Sciatic nerve (tissue), 2 donors: Measurements from ENCODE around the gene DLST. TPM values are rescaled to one million over a fixed set of nuclear protein-coding genes. Genes with fewer than 3 reads are reported as not detected.
"Not testable (repeated sequence)": the region's sequence is repeated elsewhere in the genome, so short reads cannot be mapped to it uniquely, and the experiment has no call there.

Experiments used
- ATAC-seq: fragments of 200-7000 bp; cut with Tn5 transposase; one replicate; pipeline ENCODE4 v1.9.1; 2020; ENCODE audit warnings: mild to moderate bottlenecking, moderate library complexity
- DNase-seq: peaks from one replicate; pipeline ENCODE4 v3.0.0-alpha.2; 2020; ENCODE audit warnings: low spot score
- intact Hi-C: fragments of 100-400 bp; cut with DNase I; formaldehyde crosslinking; loops from one replicate; pipeline ENCODE4 v1.14.2; 2022
- total RNA-seq: library from RNA; stranded (reverse); fragmentation: NEBNext Ultra II Directional; extraction: Animal tissue kit (Norgen Biotek cat#: 25700); gene quantifications from one replicate; pipeline ENCODE4 v1.2.1, GENCODE V29; 2021
- donor health status: DM: no; HTN: no; CAD: no.
- donor health status: DM: no; HTN: no; CAD: no.

The DLST gene
- total RNA-seq, 1 donor from 2014 or later = 79.6 TPM

DNA sequence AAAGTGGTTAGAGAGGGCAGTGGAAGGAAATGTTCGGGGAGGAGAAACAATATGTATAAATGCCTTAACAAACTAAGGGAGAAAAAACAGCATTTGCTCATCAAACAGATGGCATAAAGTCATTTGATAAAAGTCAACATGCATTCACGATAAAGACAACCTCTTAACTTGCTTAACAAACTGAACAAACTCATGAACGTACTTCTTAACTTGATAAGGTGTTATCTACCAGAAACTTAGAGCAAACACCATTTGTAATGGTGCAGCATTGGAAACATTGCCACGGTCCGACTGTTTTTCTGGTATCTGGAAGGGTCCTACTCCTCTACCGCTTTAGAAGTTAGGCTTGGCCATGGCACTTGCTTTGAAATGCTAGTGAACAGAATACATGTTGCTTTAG lies 45.5 kb downstream of the DLST start:
- DNase-seq (no peak), ATAC-seq (no peak)
- intact Hi-C loops = no loop called here

DNA sequence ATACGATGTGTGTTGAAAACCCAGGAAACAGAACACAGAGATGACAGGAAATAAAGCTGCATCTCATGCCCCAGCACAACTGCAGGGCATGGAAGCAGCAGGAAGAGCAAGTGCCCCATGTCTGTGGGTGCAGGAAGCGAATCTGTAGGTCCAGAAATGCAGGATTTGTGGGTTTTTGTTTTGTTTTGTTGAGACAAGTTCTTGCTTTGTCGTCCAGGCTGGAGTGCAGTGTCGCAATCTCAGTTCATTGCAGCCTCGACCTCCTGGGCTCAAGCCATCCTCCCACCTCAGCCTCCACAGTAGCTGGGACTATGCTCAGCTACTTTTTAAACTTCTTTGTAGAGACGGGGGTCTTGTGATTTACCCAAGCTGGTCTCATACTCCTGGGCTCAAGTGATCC lies 47.5 kb downstream of the DLST start:
- no peak for DNase-seq
- no peak for ATAC-seq

DNA sequence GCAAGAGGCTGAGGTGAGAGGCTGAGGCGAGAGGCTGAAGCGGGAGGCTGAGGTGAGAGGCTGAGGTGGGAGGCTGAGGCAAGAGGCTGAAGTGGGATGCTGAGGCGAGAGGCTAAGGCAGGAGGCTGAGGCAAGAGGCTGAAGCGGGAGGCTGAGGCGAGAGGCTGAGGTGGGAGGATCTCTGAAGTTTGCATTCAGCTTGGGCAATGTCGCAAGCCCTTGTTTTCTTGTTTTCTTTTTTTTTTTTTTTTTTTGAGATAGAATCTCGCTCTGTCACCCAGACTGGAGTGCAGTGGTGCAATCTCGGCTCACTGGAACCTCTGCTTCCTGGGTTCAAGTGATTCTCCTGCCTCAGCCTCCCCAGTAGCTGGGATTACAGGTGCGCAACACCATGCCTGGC lies 50.0 kb downstream of the DLST start:
- ATAC-seq, intact Hi-C loops, DNase-seq: not testable (repeated sequence)

More for the DNA sequence above, 47.5 kb downstream of the DLST start:
- intact Hi-C loops = no loop called here

- intact Hi-C loops = no loop called here
- ATAC-seq = peak; percentile 95
- no peak for DNase-seq
Observed at GRCh38 chr14:74932401-74932901, 50.7 kb downstream of the DLST start.

DNA sequence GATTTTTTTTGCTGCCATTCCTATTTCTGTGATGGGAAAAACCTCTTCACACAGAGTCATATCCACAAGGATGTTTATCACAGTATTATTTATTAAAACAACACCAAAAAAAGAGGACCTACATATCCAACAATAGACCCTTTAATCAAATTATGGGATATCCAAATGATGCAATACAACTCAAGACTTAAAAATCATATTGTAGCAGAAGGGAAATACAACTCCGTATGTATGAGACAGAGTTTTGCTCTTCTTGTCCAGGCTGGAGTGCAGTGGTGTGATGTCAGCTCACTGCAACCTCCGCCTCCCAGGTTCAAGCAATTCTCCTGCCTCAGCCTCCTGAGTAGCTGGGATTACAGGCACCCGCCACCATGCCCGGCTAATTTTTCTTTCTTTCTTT lies 51.2 kb downstream of the DLST start:
- DNase-seq = not testable (repeated sequence)

DNA sequence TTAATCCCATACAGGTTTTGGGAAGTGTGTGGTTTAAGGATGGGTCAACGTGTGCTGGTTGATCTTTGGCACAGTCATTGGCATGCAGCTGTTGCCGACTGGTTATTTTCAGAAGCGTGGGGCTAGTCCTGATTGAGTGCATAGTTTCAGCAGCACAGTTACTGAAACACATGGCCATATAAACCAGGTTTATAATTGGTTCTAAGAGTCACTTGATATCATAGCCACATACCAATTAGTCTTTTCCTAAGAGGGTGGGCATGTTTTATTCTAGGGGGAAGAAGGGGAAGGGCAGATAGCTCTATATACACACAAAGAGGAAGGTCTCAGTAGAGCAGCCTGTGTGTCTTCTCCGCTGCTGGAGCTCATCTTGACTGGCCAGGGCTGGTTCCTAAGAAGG lies 52.3 kb downstream of the DLST start:
- ATAC-seq (no peak), DNase-seq (no peak)
- intact Hi-C loops = no loop called here

More for the DNA sequence above, 51.2 kb downstream of the DLST start:
- ATAC-seq = peak; percentile 29
- intact Hi-C loops = not testable (repeated sequence)

DNA sequence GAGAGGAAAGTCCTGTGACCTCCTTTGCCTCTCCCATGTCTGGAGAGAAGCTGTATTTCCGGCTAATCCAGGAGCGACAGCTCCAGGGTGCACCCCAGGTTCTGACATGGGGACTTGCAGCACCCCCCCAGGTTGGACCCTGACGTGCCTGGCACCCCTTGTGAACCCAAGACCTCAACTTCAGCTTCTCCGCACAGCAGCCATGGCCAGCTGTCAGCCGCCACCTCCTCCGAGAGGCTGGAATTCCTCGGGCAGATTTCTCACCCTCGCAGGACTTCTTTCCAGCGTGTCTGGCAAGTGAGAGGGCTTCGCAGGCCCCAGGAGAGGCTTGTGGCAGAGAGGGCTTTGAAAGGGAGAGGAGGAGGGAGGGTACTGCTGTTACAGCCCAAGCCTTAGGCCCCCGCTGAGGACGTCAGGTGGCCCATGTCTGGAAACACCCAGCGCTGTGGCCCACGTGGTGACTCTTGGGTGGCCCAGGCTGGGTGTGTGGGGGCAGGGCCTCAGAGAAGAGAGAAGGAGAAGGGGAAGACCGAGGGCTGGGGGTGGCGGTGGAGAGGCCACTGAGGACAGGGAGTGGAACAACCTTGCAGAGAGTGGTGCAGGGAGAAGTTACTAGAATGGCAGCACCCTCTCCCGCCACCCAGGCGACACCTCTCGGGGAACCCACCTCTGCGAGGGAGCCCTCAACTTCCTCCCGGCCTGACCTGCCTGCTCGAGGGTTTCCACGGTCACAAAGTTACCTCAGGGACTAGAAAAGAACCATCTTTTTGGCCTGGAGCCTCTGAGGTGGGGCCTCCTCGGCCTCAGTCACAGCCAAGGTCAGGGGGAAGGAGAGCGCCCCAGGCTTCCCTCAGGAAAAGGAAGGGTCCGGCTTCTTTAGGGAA lies 53.0 kb downstream of the DLST start:
- ATAC-seq = peak; percentile 76
- intact Hi-C loops = no loop called here
- DNase-seq = no peak

DNA sequence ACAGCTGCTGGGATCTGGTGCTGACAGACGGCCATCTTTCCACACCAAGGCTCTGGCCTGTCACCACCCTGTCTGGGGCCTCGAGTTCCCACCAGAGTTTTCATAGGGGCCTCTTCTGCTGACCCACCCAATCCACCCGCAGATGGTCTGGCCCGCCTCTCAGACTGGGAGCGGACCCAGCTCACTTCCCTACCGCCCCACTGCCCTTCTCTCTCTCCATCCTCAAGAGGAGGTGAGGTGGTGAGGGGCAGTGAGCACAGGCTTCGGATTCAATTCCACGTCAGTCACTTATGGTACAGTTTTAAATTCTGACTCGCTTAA lies 53.6 kb downstream of the DLST start:
- DNase-seq (no peak), ATAC-seq (no peak)
- intact Hi-C loops = no loop called here

- no peak for DNase-seq
- ATAC-seq = no peak
- intact Hi-C loops = no loop called here
Observed at GRCh38 chr14:74936151-74936550, 54.4 kb downstream of the DLST start.

- intact Hi-C loops = no loop called here
- DNase-seq = no peak
- ATAC-seq = no peak
Observed at GRCh38 chr14:74936731-74937130, 55.0 kb downstream of the DLST start.

- ATAC-seq (no peak), DNase-seq (no peak)
- intact Hi-C loops = no loop called here
Observed at GRCh38 chr14:74937171-74937570, 55.5 kb downstream of the DLST start.

DNA sequence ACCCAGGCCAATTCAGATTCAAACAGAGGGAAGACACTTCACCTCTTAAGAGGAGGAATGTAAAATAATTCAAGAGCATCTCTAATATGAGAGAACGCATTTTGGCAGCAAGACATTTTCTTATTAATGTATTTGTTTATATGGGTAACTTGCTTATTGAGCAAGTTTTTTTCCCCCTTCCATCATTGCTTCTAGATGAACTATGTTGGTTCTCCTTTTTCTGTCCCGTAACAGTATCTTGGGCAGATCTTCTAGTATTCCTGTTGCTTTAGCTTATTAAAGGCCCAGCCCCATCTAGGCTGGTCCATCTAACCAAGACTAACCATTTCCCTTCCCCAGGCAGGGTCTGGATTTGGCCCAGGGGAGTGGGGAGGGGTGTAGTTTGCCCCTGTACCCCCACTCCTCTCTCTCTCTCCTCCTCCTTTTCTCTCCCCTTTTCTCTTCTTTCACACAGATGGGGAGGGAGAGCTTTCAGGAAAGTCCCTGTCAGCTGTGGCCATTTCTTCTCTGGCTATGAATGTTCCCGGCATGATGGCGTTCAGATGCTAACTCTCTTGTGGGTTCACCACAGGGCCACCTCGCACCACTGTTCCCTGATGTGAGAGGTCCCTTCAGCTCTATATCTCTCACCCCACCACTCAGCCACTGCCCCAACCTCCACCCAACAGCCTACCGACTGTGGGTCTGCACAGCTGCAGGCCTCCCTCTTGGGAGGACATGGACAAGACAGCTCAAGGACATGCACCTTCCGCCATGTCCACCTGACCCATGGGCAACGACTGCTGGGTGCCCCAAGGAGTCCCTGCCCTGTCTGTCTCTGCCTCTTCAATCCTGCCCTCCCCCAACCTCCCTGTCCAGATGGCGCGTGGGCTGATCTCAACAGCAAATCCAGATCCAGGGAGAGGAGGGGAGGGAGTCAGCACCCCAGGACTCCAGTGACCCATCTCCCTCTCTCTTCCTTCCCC lies 57.1 kb downstream of the DLST start:
- DNase-seq (no peak), ATAC-seq (no peak)
- intact Hi-C loops = no loop called here

DNA sequence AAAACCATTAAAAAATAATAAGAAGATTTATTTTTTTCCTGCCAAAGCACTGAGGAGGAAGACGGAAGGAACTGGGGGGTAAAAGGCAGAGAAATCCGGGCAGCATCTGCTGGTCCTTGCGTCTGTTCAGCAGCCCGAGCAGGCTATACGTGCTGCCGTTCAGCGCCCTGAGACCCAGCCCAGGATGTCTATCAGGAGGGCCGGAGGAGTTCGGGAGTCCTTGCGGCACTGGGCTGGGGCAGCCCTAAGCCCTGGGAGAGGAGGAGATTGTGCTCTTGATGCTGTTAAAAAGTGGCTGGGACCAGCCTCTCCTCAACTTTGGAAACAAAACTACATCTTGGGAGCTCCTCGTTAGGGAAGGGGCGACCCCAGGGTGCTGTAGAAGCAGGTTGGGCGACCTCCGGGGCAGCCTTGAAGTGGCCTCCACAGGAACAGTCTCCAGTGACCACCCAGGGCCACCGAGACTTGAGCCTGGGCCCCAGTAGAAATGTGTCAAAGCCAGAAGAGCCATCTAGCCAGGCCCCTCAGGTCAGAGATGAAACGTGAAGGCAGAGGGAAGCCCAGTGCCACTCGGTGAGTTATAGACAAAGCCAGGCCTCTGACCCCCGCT lies 59.3 kb downstream of the DLST start:
- no peak for DNase-seq
- no peak for ATAC-seq
- intact Hi-C loops = loop anchor here (10.0 kb wide), 1 partner anchor 144 kb away; no protein-coding TSS in a partner anchor

DNA sequence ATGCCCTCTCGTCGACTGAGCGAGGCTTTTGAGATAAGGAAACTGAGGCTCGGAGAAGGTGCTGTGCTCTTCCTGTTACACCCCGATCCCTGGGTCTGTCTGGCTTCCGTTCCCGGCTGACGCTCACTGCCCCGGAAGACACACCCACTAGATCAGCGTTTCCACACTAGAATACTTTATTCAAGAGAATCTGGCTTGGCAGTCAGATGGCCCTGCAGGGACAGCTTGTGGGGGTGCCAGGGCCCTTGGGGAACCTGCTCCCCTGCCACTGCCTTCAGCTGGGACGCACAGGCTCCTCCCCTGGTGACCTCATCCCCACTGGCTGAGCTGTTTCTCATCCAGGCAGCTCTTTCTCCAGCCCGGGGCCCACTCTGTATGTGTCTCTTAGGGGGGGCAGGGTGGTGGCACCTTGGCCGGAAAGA lies 60.0 kb downstream of the DLST start:
- intact Hi-C loops = loop anchor here (10.0 kb wide), 1 partner anchor 143 kb away; no protein-coding TSS in a partner anchor
- DNase-seq = no peak
- ATAC-seq = peak; percentile 19

DNA sequence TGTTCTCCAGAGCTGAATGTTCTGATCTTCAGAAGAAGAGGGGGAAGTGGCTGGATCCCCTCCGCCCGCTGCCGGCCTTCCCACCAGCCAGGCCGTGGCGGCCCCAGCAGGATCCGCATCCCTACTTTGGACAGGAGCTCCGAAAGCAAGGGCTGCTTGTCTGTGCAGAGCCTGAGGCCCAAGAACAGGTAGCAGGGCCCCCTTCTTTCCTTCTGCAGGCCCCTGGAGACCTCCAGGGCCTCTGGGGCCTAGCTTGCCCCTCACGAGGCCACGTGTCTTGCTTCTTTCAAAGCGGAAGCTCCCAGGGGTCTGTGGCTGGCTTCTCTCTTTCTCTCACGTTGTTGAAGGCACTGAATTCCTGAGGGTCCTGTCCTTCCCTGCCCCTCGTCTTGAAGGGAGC lies 60.5 kb downstream of the DLST start:
- intact Hi-C loops = loop anchor here (10.0 kb wide), 1 partner anchor 143 kb away; no protein-coding TSS in a partner anchor
- DNase-seq (no peak), ATAC-seq (no peak)

GRCh38 chr14:74942608-74943007 lies 60.9 kb downstream of the DLST start:
- DNase-seq (no peak), ATAC-seq (no peak)
- intact Hi-C loops = loop anchor here (10.0 kb wide), 1 partner anchor 142 kb away; no protein-coding TSS in a partner anchor

GRCh38 chr14:74945261-74945851 lies 63.6 kb downstream of the DLST start:
- DNase-seq = no peak
- intact Hi-C loops = loop anchor here (10.0 kb wide), 1 partner anchor 139 kb away; no protein-coding TSS in a partner anchor
- no peak for ATAC-seq

GRCh38 chr14:74945852-74946658 lies 64.3 kb downstream of the DLST start:
- intact Hi-C loops = loop anchor here (10.0 kb wide), 1 partner anchor 139 kb away; no protein-coding TSS in a partner anchor
- DNase-seq (peak; percentile 90), ATAC-seq (peak; percentile 89)
